Measurements from ENCODE around the gene TMEM156.
A peak's percentile ranks its signal among the peaks of the same experiment; 100 is the strongest.

Gene TMEM156

GRCh38 chr4:39032218-39033085 is at the start of gene TMEM156:
Gene TMEM156 (minus strand): TSS chr4:39032409. CDS start chr4:39032313, 96 bp downstream.
- DNase-seq (ENCODE audit: extremely low read depth in 1 of 2, low read depth in 1 of 2): no peak

GRCh38 chr4:39078829-39079228 is 46.6 kb upstream of the TMEM156 start:
- no peak for DNase-seq (ENCODE audit: extremely low read depth in 1 of 2, low read depth in 1 of 2)

GRCh38 chr4:39068907-39069306 is 36.7 kb upstream of the TMEM156 start:
- DNase-seq (ENCODE audit: extremely low read depth in 1 of 2, low read depth in 1 of 2): no peak

GRCh38 chr4:39067451-39067850 is 35.2 kb upstream of the TMEM156 start:
- DNase-seq (ENCODE audit: extremely low read depth in 1 of 2, low read depth in 1 of 2): no peak

- no peak for DNase-seq (ENCODE audit: extremely low read depth in 1 of 2, low read depth in 1 of 2)
These were observed 34.8 kb upstream of the TMEM156 start for GRCh38 chr4:39067031-39067430.

- DNase-seq (ENCODE audit: extremely low read depth in 1 of 2, low read depth in 1 of 2): no peak
These were observed 34.2 kb upstream of the TMEM156 start for GRCh38 chr4:39066371-39066770.

GRCh38 chr4:39063430-39063829 is 31.2 kb upstream of the TMEM156 start:
- DNase-seq (ENCODE audit: extremely low read depth in 1 of 2, low read depth in 1 of 2): no peak

GRCh38 chr4:39062770-39063097 is 30.5 kb upstream of the TMEM156 start:
- no peak for DNase-seq (ENCODE audit: extremely low read depth in 1 of 2, low read depth in 1 of 2)

GRCh38 chr4:39062094-39062769 is 30.0 kb upstream of the TMEM156 start, which contains the start of gene KLHL5:
Gene KLHL5 (plus strand): TSS chr4:39062232. CDS start chr4:39062653, 421 bp downstream.
- no peak for DNase-seq (ENCODE audit: extremely low read depth in 1 of 2, low read depth in 1 of 2)

- DNase-seq (ENCODE audit: extremely low read depth in 1 of 2, low read depth in 1 of 2): no peak
These were observed 29.2 kb upstream of the TMEM156 start for GRCh38 chr4:39061457-39061856.

- no peak for DNase-seq (ENCODE audit: extremely low read depth in 1 of 2, low read depth in 1 of 2)
These were observed 23.8 kb upstream of the TMEM156 start for GRCh38 chr4:39056023-39056422.

- no peak for DNase-seq (ENCODE audit: extremely low read depth in 1 of 2, low read depth in 1 of 2)
These were observed 22.3 kb upstream of the TMEM156 start for GRCh38 chr4:39054497-39054896.

GRCh38 chr4:39053983-39054382 is 21.8 kb upstream of the TMEM156 start:
- no peak for DNase-seq (ENCODE audit: extremely low read depth in 1 of 2, low read depth in 1 of 2)

GRCh38 chr4:39051492-39051891 is 19.3 kb upstream of the TMEM156 start:
- DNase-seq (ENCODE audit: extremely low read depth in 1 of 2, low read depth in 1 of 2): no peak

- no peak for DNase-seq (ENCODE audit: extremely low read depth in 1 of 2, low read depth in 1 of 2)
These were observed 18.4 kb upstream of the TMEM156 start for GRCh38 chr4:39050590-39050989.

GRCh38 chr4:39048311-39048710 is 16.1 kb upstream of the TMEM156 start:
- no peak for DNase-seq (ENCODE audit: extremely low read depth in 1 of 2, low read depth in 1 of 2)

GRCh38 chr4:39047681-39048080 is 15.5 kb upstream of the TMEM156 start:
- no peak for DNase-seq (ENCODE audit: extremely low read depth in 1 of 2, low read depth in 1 of 2)

- no peak for DNase-seq (ENCODE audit: extremely low read depth in 1 of 2, low read depth in 1 of 2)
These were observed 14.0 kb upstream of the TMEM156 start for GRCh38 chr4:39046249-39046648.

GRCh38 chr4:39045827-39046221 is 13.6 kb upstream of the TMEM156 start:
- no peak for DNase-seq (ENCODE audit: extremely low read depth in 1 of 2, low read depth in 1 of 2)

GRCh38 chr4:39044956-39045826 is 13.0 kb upstream of the TMEM156 start:
- DNase-seq (ENCODE audit: extremely low read depth in 1 of 2, low read depth in 1 of 2): no peak

GRCh38 chr4:39044364-39044955 is 12.3 kb upstream of the TMEM156 start:
- peak; percentile 84 to 97 for DNase-seq (ENCODE audit: extremely low read depth in 1 of 2, low read depth in 1 of 2)
